AML-193 (cell line): Measurements from ENCODE around the gene SLC9A2.

ENCODE experiments used
- DNase-seq, 2 experiments: peaks; one replicate each; lab custom pipeline; 2025; lab: John Stamatoyannopoulos, UW

SLC9A2 gene

DNA sequence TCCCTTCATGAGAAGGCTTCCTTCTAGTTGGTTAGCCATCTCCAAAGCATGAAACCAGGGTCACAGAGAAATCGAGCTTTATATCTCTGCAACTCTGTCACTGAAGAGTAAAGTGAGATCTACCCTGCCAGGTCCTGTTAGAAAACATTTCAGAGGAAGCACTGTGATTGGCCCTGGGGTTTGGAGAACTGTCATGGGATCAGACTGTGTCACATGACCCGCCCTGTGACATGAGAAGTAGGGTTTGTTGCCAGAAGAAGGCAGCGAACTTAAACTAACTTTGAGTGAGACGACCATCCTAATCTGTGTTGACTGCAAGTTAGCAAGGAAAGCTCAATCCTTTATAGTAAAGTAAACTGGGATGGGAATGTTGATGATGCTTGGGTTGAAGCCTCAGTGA lies 55.5 kb downstream of the SLC9A2 start:
- DNase-seq, result no peak

DNA sequence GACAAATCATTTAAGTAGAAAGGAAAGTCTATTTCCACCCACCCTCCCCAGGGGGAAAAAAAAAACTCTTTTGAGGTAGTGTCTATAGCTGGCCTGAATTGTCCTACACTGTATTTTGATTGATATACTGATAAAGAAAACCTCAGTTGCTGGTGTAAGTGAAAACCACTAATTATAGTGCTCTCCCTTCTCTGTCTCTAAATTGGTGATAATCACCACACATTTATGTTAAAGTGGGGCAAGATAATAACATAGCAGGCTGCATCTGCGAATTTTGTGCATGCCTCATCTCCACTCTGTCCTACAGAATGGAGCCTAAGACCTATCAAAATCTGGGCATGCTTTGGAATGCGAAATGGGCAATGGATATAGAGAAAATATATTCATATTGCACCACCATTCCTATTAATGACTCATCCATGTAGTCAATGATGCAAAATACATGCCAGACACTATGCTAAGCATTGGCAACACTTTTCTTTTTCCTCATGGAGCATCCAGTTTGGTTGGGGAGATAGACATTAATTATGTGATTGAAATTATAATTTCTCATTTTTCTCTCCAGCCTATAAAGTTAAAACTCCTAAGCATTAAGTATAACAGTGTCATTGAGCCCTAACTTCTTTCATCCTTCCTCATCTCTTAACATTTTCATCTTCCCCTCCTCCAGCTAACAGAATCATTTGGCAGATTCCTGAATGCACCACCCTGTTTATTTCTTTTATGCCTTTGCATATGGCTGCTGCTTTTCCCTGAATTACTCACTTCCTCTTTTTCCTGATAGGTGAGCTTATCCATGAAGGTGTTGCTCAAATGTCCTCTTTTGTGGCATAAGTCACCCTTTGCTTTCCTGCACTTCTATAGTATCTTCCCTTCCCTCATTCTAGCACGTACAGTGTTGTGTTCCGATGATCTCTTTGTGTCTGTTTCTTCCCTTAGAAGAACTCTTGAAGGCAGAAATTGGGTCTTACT lies 58.2 kb downstream of the SLC9A2 start:
- DNase-seq, result no peak

DNA sequence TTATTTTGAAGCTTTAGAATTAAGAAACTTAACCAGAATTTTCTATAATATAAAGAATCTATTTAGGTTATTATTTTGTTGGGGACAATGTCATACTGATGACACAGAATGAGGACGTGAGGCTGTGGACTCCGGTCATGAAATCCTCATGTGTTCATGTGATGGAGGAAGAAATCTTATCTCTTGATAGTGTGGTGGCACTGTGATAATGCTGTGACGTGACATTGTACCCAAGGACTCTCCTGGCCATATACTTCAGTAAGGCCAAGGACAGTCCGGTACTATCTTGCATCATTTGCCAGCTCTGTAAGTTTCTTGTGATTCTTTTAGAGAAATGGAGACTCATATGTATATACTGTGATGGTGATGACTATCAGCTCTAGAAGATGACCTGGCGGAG lies 59.1 kb downstream of the SLC9A2 start:
- DNase-seq, result no peak

DNA sequence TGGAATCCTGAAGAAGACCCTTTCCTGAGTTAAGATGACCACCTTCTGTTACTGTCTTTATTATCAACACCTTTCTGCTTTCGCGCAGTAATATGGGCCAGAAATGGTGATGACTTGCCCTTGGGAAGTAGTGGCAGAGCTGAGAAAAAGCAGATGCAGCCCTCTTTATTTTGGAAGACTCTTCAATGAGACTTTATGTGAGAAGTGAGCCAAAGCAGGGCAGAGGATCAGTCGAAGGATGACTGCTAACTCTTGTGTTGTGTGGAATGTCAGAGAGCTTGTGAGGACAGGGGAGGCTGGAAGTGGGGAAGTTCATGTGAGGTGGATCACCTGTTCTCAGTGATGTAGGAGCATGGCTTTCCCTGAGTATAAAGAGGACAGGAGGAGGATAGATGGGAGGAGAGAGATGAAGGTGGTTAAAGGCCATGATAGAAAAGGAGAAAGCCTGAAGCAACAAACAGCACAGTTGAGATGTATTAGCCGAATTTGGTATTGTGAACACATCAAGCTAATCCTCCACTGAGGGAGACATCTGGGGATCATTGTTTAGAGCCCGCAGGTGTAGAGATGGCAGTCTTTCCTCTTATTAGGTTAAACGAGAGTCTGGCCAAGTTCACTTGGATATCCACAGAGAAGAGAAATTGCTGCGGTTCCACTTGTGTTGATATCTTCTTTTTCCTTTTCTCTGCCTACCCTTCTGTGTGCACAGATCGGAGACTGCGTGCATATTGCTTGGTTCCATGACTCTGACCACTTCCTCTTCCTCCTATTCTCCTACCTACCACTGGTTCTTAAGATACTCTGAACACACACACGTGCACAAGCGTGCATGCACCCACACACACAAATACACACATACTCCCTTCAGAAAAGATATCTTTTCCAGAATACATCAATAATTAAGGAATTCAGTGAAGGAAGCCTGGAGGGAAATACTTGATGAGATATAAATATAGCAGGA lies 67.4 kb downstream of the SLC9A2 start:
- DNase-seq, result peak; percentile 64

DNA sequence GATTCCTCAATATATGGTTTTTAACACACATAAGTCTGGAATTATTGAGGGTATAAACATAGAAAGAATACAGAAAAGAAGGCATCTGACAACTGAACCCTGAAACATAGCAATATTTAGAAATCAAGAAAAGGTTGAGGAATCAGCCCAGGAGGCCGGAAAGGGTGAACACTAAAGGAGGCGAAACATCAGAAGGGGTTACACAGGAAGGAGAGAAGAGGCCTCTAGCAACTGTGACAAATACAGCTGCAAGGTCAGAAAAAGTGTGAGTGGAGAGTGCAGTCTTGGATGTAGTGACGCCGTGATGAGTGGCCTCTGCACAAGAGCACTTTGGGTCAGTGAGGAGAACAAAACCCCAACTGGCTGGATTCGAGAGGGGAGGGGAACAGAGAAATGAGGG lies 70.7 kb downstream of the SLC9A2 start:
- no peak for DNase-seq

DNA sequence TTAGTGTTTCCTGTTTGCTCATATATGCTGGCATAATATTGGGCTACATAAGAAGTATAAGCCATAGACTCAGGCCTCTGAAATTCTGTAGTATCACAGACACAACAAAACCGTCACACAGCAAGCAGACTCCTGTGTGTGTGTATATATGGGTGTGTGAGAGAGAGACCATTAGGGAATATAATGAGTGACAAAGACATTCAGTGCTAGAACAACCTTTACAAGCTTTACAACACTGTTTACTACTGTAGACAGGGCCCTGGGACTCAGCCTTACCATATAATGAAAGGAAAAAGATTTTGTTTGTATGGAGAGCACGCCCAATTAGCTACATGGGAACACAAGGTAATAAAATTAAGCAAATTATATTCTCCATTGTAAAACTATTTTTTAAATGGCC lies 77.1 kb downstream of the SLC9A2 start:
- no peak for DNase-seq

DNA sequence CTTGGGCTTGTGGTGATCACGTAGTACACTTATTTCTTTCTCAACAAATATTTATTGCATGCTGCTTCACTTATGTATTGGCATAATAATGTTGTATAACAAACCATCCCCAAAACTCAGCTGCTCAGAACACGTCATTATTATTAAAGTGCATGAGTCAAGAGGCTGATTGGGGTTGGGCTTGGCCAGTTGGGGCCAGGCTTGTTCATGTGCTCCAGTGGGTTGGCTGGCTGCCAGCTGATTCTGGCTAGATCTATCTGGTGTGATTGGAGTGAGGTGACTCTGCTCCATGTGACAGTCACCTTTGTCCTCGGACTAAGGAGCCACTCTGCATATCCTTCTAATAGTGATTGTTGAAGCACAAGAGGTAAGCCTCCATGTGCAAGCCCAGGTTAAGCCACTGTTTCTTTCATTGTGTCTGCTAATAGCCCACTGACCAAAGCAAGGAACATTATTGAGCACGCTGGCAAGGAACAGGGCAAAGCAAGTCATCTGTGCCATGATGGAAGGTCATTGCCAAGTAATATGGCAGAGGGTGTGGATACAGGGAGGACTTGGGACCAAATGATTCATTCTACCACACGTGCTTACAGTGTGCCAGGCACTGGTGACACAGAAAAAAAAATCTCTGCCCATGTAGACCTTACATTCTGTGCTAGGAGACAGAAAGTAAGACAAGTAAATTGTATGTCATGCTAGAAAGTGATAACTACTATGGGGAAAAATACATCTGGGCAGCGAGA lies 79.2 kb downstream of the SLC9A2 start:
- no peak for DNase-seq

DNA sequence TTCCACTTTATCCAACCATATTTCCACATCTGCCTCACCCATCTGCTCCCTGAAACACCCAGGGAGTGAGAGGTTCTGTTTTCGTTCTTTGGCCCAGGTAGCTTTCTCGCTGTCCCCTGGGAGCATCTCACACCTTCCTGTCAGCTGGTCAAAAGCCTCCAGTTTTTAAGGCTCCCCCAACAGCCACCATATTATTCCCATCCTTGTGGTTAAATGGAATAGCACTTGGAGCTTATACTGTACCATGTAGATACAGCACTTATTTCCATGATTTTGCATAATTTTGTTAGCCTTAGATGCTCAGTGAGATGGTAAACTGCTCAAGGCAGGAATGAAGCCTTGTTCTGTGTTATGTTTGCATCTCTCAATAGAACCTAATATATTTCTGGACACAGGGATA lies 84.0 kb downstream of the SLC9A2 start:
- DNase-seq, result no peak

DNA sequence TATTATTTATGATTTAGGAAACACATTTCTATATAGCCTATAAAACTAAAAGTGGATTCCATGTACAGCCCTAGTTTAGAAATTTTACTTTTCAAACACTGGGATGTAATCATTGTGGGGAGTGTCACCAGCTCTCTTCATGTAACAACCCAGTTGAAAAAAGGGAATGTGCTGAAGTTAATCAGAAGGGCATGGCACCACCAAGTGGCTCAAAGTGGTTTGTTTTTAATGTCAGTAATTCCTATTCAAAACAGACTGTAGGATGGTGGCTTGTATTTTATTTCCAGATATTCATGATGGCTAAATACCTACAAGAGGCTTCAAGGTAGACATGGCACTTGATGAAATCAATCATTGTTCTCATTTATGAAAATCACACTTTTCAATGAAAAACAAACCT lies 84.4 kb downstream of the SLC9A2 start:
- DNase-seq, result peak; percentile 36 to 47

DNA sequence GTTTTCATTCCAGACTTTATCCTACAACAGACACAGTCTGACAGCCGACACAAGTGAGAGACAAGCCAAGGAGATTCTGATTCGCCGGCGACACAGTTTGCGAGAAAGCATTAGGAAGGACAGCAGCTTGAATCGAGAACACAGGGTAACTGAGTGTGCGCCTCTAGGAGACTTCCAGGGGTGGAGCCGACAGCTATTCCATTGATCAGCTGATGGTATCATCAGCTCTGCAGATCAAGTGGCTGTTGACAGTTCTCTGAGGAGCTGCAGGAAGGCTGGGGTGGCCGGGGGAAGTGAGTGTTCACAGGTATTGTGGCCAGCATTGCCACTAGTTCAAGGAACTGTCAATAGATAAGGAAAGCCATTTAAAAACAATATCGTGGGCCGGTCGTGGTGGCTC lies 85.2 kb downstream of the SLC9A2 start:
- DNase-seq, result no peak

DNA sequence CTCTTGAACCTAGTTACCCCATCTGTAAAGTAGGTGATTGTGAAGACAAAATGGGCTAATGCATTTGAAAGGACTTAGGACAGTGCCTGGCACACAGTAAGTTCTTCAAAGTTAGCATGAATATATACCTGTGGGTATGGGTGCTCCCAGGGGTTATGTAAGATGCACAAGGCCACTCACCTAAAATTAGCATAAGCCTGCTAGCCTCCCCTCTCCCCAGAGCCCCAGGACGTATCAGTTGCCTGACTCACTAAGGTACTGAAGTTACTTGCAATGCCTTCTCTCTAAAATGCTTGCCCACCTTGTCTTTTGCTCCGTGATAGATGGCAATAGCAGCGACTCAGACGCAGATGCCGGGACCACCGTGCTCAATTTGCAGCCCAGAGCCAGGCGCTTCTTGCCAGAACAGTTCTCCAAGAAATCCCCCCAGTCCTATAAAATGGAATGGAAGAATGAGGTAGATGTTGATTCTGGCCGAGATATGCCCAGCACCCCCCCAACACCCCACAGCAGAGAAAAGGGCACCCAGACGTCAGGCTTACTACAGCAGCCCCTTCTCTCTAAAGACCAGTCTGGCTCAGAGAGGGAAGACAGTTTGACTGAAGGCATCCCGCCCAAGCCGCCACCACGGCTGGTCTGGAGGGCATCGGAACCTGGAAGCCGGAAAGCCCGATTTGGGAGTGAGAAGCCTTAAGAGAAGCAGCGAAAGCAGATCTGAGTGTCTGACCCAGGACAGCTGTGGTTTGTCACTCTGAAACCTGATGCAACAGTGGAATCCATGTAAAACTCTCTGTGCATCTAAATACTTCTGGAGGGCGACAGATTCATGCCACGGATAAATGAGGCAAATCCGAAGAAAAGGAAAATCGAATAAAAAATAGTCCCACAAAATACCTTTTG lies 88.7 kb downstream of the SLC9A2 start:
- no peak for DNase-seq

DNA sequence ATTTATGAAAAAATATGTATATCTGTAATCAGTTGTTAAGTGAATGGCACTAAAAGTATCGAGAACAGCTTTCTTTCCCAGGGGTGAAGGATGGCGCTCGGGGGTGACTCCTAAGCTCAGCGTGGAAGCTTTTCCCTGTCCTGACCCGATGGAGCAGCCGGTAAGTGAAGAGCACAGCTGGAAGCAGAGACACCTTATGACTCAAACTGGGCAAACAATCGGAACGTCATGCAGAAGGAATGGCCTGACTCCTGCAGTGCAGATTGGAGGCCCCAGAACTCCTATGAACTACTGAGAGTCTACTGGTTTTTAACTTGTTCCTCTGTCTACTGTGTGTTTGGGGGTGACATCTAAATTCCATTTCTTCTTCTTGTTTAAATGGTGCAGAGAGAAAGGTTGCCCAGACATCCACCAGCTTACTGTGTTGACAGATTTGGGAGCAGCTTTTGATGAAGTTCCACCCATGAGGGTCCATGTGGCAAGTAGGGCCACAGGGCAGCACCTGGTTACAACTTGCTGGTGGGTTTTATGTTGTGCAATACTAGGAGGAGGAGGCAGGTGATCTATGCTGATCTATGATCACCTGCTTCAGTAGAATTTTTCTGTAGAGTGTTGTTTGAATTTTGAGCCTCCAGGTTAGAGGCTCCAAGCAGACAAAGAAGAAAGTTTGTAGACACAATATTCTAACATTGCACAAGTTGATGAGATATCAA lies 89.7 kb downstream of the SLC9A2 start:
- DNase-seq, result no peak

DNA sequence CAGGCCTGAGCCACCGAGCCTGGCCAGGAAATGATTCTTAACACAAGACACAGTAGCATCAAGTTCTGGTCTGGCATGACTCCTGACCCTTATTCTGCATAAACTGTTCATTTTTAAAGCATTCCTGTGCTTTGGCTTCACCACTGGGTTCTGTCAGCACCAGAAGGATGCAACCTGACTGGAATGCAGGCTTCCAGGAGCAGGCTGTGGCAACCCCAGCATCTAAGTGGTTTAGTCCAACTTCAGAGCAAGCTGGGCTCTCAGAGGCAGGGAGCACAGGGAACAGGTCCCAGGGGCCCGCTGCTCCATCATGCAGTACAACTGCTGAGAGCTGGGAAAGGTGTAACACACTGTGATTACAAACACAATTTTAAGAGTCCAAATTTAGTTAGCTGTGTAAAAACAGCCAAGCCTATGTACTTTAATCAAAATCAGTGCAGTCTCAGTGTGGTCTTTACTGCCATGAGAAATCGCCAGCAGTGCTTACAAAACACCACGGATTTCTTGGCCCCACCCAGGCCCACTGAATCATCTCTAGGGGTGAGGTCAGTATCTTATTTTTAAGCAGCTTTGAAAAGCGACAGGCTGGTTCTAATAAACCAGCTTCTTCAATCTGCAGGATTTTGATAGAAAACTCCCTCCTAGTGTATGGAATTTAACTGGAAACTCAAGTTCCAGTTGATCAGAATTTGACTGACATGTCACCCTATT lies 98.1 kb downstream of the SLC9A2 start:
- DNase-seq, result no peak

DNA sequence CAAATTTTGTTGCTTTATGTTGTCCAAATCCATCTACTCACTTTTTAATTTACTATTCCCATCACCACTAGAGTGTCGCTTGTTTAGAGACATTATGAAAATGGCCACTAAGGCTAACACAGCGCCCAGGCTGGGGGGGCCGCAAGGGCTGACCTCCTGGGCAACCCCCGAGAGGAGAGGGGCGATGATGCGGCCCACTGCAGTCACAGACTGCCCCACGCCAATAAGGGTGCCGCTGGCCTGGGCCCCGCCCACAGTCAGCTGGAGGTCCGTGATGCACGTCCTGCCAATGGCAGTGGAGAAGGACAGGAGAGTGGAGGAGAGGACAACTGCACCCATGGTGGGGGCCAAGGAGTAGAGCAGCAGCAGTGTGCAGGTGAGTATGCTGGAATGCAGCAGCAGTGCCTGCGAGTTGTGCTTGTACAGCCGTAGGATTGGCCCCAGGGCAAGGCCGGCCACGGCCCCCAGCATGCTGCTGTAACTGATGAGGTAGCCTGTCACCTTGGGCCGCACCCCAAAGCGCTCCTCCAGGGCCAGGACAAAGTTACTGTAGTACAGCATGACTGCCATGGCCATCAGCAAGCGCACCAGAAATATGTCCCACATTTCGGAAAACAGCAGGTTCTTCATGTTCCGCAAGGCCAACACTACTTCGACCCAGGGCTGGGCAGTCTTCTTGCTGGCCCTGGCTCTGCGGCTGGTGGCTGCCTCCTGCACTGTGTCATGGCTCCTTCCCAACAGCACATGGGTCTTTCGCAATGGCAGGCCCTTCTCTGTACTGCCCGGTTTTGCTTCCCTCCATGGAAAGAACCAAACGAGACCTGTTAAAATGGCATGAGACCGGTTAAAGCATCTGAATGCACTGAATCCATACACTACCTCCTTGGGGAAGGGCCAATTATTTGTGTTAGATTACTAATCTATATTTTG lies 99.3 kb downstream of the SLC9A2 start:
- no peak for DNase-seq

DNA sequence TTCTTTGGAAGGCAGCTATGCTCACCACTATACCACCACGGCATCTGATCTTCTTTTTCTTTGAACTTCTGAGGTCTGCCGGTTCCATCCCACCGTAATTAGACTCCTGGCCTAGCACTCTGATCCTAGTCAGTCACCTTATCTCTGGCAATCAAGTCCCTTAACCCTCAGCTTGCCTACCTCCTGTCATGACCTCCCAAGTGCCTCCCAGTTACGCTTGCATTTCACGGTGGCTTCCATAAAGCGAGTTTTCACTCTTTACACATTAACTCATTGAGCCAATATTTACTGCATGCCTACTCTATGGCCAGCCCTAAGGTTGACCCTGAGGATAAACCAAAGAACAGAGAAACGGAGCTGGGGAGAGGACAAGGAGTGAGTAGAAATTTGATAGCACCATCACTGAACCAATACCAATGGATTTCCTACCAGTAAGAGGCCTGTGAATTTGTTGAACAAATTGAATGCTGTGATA lies 104.7 kb downstream of the SLC9A2 start:
- DNase-seq, result no peak

DNA sequence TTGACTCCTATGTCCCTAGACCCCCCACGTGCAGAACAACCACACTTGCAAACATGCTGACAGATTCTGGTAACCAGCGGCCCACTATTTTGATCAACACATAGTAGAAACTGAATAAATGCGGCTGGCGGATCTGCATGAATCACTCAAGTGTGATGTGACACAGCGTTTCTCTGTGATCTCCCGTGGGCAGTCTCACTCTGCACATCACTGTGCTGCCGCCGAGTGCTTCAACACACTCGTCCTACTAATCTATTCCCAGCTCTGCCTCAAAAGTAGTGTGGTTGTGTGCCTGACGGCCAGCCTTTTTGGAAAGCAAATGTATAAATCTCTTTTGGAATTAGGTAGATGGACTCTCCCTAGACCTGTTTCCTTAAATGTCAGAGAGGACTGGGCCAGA lies 105.2 kb downstream of the SLC9A2 start:
- DNase-seq, result no peak

DNA sequence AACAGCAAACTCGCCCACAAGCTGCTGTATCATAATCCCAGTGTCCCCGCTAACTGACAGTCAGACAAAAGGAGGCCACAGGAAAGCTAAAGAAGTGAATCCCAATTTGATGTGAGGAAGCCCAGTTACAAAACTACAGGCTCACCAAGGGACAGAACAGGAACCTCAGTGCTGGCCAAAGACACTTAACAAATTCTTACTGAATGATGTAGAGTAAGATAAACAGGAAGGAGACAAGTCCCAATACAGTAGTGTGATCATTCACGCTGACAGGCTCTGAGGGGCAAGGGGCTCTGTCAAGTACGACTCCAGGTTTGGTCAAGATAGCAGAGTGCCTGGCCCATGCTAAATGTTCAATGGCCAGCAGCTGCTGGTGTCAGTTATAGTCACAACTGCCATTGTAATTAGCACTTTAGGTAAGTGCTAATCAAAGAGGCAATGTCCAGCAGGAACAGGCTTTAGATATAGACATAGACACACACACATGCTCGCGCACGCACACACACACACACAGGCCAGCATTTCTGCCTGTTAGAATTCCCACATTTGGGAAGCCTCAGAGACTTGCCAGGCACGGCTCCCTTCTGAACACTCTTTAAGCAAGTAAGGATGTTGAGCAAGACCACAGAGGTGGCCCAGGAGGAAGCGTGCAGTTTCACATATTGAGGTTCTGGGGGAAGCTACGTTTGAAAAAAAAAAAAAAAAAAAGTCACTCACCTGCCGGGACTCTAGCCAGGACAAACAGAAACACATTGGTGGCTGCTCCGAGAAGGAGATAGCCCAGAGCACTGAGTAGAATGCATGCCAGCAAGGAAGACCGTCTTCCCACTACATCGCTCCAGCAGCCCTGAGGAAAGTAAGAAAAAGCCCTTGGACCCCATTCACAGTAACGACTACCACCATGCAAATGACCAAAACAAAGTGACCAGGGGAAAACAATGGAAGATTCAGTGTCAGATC lies 107.1 kb downstream of the SLC9A2 start:
- no peak for DNase-seq
